IMR-90 (cell line): ENCODE results near the gene DIPK1A.

ENCODE experiments used
- CEBPB ChIP-seq: IDR thresholded peaks from 2 replicates; pipeline ENCODE4 v1.6.1; 2012; ENCODE audit warnings: low read depth, low read length, improper control_type of control experiment
- CTCF ChIP-seq: conservative IDR thresholded peaks from 2 replicates; pipeline ENCODE4 v1.5.1; 2012; ENCODE audit warnings: mild to moderate bottlenecking, low read depth, low read length, improper control_type of control experiment
- ELK1 ChIP-seq: fragments of 150-350 bp; IDR thresholded peaks from 2 replicates; pipeline ENCODE4 v1.6.1; 2016; ENCODE audit warnings: low read depth, mild to moderate bottlenecking, low read length, moderate library complexity, borderline replicate concordance
- FOS ChIP-seq: fragments of 150-350 bp; IDR thresholded peaks from 2 replicates; pipeline ENCODE4 v1.6.1; 2016; ENCODE audit warnings: low read depth, low read length
- MXI1 ChIP-seq: IDR thresholded peaks from 2 replicates; pipeline ENCODE4 v1.6.1; 2012; ENCODE audit warnings: low read depth, mild to moderate bottlenecking, low read length, moderate library complexity, borderline replicate concordance
- NFE2L2 ChIP-seq: fragments of 150-350 bp; IDR thresholded peaks from 2 replicates; pipeline ENCODE4 v1.6.1; 2016; ENCODE audit warnings: low read depth, mild to moderate bottlenecking, low read length
- POLR2A ChIP-seq: IDR thresholded peaks from 2 replicates; pipeline ENCODE4 v1.6.1; 2012; ENCODE audit warnings: mild to moderate bottlenecking, low read depth, low read length
- RAD21 ChIP-seq: IDR thresholded peaks from 2 replicates; pipeline ENCODE4 v1.6.1; 2012; ENCODE audit warnings: low read length, improper control_type of control experiment
- RFX5 ChIP-seq: IDR thresholded peaks from 2 replicates; pipeline ENCODE4 v1.8.0; 2012; ENCODE audit warnings: low read depth, mild to moderate bottlenecking, low read length, moderate library complexity
- SMC3 ChIP-seq: fragments of 150-350 bp; IDR thresholded peaks from 2 replicates; pipeline ENCODE4 v1.6.1; 2016; ENCODE audit warnings: low read depth, mild to moderate bottlenecking, antibody characterized with exemption, low read length, moderate library complexity

- no peak for TF ChIP-seq ELK1
- no peak for TF ChIP-seq CTCF
- no peak for TF ChIP-seq MXI1
- TF ChIP-seq POLR2A: no peak
- TF ChIP-seq SMC3: no peak
- TF ChIP-seq FOS: no peak
- TF ChIP-seq NFE2L2: no peak
- no peak for TF ChIP-seq RAD21
- TF ChIP-seq RFX5: no peak
- TF ChIP-seq CEBPB: no peak
Measured at GRCh38 chr1:92899780-92900179, 61.5 kb downstream of the DIPK1A start.
